Esophagus muscularis mucosa (tissue), 4 donors: ENCODE measurements around the gene SEL1L3. TPM values are rescaled to one million over a fixed set of nuclear protein-coding genes. Genes with fewer than 3 reads are reported as not detected.

Experiments
- DNase-seq: peaks from one replicate; pipeline ENCODE4 v3.0.0-alpha.2; 2017; ENCODE audit errors: extremely low spot score
- H3K27ac ChIP-seq, 4 donors: fragments of 200-600 bp; sonication (generic); replicated peaks in 1 of 4; 1 replicate in 3 of 4; 2 replicates in 1 of 4; pipeline ENCODE4 v1.5.1; 2016 to 2019; ENCODE audit warnings: mild to moderate bottlenecking in 1 of 4
- H3K27me3 ChIP-seq, 4 donors: fragments of 200-600 bp; sonication (generic); one replicate each; pipeline versions ENCODE4 v1.5.1 to v1.6.0; 2016 to 2019
- H3K36me3 ChIP-seq, 4 donors: fragments of 200-600 bp; sonication (generic); one replicate each; pipeline ENCODE4 v1.5.1; 2016 to 2019
- H3K4me1 ChIP-seq, 4 donors: fragments of 200-600 bp; sonication (generic); one replicate each; pipeline ENCODE4 v1.5.1; 2016 to 2019
- H3K4me3 ChIP-seq, 4 donors: fragments of 200-600 bp; sonication (generic); 1 replicate in 2 of 4; 2 replicates in 2 of 4; pipeline ENCODE4 v1.5.1; 2016 to 2019; ENCODE audit warnings: mild to moderate bottlenecking in 4 of 4, moderate library complexity in 1 of 4
- H3K9me3 ChIP-seq, 4 donors: fragments of 200-600 bp; sonication (generic); 1 replicate in 3 of 4; 2 replicates in 1 of 4; pipeline ENCODE4 v1.5.1; 2016 to 2019
- EP300 ChIP-seq: sonication (generic); formaldehyde crosslinking; IDR thresholded peaks from one replicate; pipeline ENCODE4 v1.6.1; 2017; ENCODE audit warnings: antibody characterized with exemption
- POLR2A ChIP-seq: fragments of 450-650 bp; IDR thresholded peaks from one replicate; pipeline ENCODE4 v1.6.1; 2017; ENCODE audit warnings: antibody characterized with exemption, moderate library complexity, mild to moderate bottlenecking, low read depth
- POLR2AphosphoS5 ChIP-seq, 2 donors: sonication (generic); formaldehyde crosslinking; IDR thresholded peaks; one replicate each; pipeline ENCODE4 v1.6.1; 2017; ENCODE audit warnings: antibody characterized with exemption in 2 of 2
- WGBS: methylation state at CpG from one replicate; pipeline ENCODE4 v1.1.5; 2018; 5-methylcytosine and 5-hydroxymethylcytosine counted together
- intact Hi-C: fragments of 100-400 bp; cut with DNase I; formaldehyde crosslinking; loops from one replicate; pipeline ENCODE4 v1.15.1; 2023
- total RNA-seq, 4 donors: library from RNA; depleted of rRNA; stranded (reverse); fragments of >200 nt; gene quantifications; one replicate each; pipeline versions ENCODE4 v1.1.0 to v1.2.1, GENCODE V29; 2016
- TF ChIP-seq, protein P1 (sequence below), 3 experiments: fragments of 200-600 bp in 2 of 3; fragments of 450-650 bp in 1 of 3; sonication (generic) in 2 of 3; IDR thresholded peaks; one replicate each; pipeline ENCODE4 v1.5.1; 2017 to 2019; ENCODE audit warnings: antibody characterized with exemption in 3 of 3, mild to moderate bottlenecking in 2 of 3, moderate library complexity in 1 of 3

The SEL1L3 gene
- total RNA-seq, 4 donors from 2014 or later, result 3.3 to 11.7 (median 5.7) TPM

DNA sequence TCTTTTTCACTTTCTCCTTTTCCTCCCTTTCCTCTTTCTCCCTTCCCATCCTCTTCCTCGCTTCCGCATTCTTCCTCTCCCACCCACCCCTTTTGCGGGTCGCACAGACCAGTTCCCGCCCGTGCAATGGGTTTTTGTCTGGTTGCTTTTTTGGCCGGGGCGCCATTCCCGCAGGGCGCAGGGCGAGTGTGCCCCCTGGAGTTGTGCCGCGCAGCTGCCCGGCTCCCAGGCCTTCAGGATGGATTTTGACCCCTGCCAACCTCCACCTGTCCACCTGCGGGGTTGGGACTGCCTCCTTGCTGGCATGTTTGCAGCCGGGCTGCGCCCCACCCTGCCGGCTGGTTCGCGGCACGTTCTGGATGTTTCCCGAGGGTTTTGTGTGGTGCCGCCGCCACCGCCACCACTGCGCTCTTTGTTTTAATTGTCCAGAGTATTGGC, 578 bp upstream of the SEL1L3 start:
- TF ChIP-seq EP300 (no peak), POLR2AphosphoS5 (IDR thresholded peaks at IDR 0.05) (no peak), POLR2A (no peak)
- TF ChIP-seq, protein P1, sequence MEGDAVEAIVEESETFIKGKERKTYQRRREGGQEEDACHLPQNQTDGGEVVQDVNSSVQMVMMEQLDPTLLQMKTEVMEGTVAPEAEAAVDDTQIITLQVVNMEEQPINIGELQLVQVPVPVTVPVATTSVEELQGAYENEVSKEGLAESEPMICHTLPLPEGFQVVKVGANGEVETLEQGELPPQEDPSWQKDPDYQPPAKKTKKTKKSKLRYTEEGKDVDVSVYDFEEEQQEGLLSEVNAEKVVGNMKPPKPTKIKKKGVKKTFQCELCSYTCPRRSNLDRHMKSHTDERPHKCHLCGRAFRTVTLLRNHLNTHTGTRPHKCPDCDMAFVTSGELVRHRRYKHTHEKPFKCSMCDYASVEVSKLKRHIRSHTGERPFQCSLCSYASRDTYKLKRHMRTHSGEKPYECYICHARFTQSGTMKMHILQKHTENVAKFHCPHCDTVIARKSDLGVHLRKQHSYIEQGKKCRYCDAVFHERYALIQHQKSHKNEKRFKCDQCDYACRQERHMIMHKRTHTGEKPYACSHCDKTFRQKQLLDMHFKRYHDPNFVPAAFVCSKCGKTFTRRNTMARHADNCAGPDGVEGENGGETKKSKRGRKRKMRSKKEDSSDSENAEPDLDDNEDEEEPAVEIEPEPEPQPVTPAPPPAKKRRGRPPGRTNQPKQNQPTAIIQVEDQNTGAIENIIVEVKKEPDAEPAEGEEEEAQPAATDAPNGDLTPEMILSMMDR (IDR thresholded peaks at IDR 0.05), result no peak
- no peaks in the 10 kb centered on the region for H3K9me3 ChIP-seq
- 40% methylated on average over 26 of the region's 26 CpGs for WGBS
- H3K27me3 ChIP-seq, result peaks cover 0 to 27% (median 5%) of the 10 kb centered on the region in 4 donors
- no peaks in the 10 kb centered on the region for H3K36me3 ChIP-seq
- H3K4me3 ChIP-seq, result peak overlapping the region; percentile 68 to 81 (median 74)
- no peak for DNase-seq
- intact Hi-C loops, result loop anchor here (10.0 kb wide), 1 partner anchor 51 kb away; the partner anchor contains the start of gene SMIM20
- no peak overlapping the region for H3K27ac ChIP-seq
- peaks cover 27 to 39% (median 32%) of the 10 kb centered on the region in 4 donors for H3K4me1 ChIP-seq

DNA sequence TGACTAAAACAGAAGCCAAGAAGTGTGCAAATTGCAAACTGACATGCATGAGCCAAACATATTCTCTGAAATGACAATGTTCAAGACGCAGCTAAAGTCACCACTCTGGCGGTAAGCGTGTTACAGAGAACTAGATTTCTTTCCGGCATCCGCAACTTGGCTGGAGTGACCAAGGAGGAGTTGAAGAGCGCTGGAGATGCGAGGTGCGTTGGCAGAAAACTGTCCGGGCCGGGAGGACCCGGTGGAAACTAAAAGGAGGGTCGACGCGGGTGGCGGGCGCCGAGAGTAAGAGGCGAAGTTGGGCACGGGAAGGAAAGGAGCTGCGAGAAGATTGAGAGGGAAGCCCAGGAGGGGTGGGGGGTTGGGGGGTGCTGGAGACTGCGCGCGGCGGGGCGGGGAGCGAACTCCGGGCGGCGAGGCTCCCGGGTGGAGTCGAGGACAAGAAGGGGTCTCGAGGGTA, 807 bp downstream of the SEL1L3 start:
- TF ChIP-seq EP300 (no peak), POLR2AphosphoS5 (IDR thresholded peaks at IDR 0.05) (no peak), POLR2A (no peak)
- TF ChIP-seq, protein P1 (IDR thresholded peaks at IDR 0.05), result no peak
- Histone ChIP-seq H3K27me3 (peaks cover 0 to 27% (median 5%) of the 10 kb centered on the region in 4 donors), H3K4me3 (peak overlapping the region; percentile 68 to 81 (median 74)), H3K36me3 (no peaks in the 10 kb centered on the region), H3K4me1 (peaks cover 27 to 39% (median 32%) of the 10 kb centered on the region in 4 donors), H3K9me3 (no peaks in the 10 kb centered on the region), H3K27ac (peak overlapping the region; percentile 54 to 60 (median 58))
- intact Hi-C loops, result loop anchor here (10.0 kb wide), 1 partner anchor 53 kb away; the partner anchor contains the start of gene SMIM20
- DNase-seq, result no peak
- WGBS, result 2% methylated on average over 32 of the region's 32 CpGs

DNA sequence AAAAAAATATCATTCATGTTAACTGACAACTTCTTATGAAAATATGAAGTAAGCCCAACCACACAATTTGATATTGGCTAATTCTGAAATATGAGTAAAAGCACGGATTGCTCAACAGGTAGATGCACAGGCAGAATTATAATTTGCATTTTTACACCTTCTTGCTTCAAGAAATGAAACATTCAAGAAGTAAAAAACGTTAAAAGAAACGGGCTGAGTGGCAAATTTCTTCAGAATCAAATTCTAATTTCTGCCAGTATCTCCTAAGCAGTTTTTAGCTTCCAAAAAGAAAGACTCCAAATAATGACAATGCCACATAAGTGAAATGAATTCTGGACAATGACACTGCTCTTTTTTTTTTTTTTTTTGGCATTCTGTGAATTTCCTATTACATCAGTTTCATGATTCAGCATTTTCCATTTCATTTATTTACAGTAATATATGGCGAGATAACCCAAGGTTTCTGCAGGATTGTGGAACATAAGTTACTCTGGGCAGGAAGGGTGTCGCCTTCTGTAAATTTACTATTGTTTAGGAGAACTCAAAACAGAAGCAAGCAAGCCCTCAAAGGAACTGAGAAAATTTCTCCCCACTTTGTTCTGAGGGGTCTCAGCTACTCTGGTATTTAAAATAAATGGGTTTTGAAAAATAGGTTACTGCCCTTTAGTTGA, 1.4 kb downstream of the SEL1L3 start:
- Histone ChIP-seq H3K4me3 (peak overlapping the region; percentile 68 to 81 (median 74)), H3K36me3 (no peaks in the 10 kb centered on the region), H3K27ac (peak overlapping the region in 2 of 4 donors; percentile 55 to 60), H3K4me1 (peaks cover 27 to 39% (median 32%) of the 10 kb centered on the region in 4 donors), H3K9me3 (no peaks in the 10 kb centered on the region), H3K27me3 (peaks cover 0 to 27% (median 5%) of the 10 kb centered on the region in 4 donors)
- DNase-seq, result no peak
- no peak for TF ChIP-seq EP300
- no peak for TF ChIP-seq POLR2A
- TF ChIP-seq, protein P1 (IDR thresholded peaks at IDR 0.05), result no peak
- TF ChIP-seq POLR2AphosphoS5 (IDR thresholded peaks at IDR 0.05), result no peak
- 70% methylated on average over 5 of the region's 5 CpGs for WGBS
- intact Hi-C loops, result loop anchor here (10.0 kb wide), 1 partner anchor 53 kb away; the partner anchor contains the start of gene SMIM20

DNA sequence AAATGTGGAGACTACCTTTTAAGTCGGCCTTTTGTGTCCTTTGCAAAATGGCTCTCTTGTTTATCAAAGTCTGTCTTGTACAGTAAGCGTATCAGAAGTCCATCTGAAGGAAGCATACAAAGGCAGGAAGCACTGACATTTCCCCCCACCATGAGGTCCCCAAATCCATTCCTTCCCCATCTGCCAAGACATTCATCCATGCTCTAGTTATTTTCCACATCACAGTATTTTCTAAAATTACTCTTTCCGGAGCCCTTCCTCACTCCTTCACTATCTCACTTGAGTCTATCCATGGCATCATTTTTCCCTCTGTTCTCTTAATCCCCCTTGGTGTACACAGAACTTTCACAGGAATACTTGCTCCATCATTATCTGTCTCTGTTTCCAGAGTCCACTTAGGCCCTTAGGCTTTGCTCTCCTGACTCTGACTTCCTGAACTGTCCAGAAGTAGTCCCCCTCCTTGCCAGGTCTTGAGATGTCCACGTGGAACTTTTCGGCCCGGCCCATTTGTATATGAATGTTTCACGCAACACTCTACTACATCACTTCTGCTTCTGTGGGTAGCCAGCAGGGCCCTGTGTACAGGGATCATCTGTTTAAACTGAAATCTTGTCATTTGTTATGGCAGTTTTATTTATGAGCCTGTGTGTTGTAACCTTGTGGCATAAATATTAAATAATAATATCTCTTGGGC, 2.1 kb downstream of the SEL1L3 start:
- Histone ChIP-seq H3K4me1 (peaks cover 27 to 39% (median 32%) of the 10 kb centered on the region in 4 donors), H3K4me3 (no peak overlapping the region), H3K36me3 (no peaks in the 10 kb centered on the region), H3K27me3 (peaks cover 0 to 27% (median 5%) of the 10 kb centered on the region in 4 donors), H3K27ac (no peak overlapping the region), H3K9me3 (no peaks in the 10 kb centered on the region)
- DNase-seq, result no peak
- TF ChIP-seq, protein P1 (IDR thresholded peaks at IDR 0.05), result no peak
- TF ChIP-seq EP300 (no peak), POLR2AphosphoS5 (IDR thresholded peaks at IDR 0.05) (no peak), POLR2A (no peak)
- WGBS, result 80% methylated on average over 7 of the region's 7 CpGs
- intact Hi-C loops, result loop anchor here (10.0 kb wide), 1 partner anchor 54 kb away; the partner anchor contains the start of gene SMIM20
